HG02642 (cell line): Measurements from ENCODE around the gene VSX1.

ENCODE experiments used
- ATAC-seq: cut with Tn5 transposase; IDR thresholded peaks from one replicate; pipeline ENCODE4 v1.9.1; 2021; ENCODE audit warnings: mild to moderate bottlenecking; ENCODE audit not compliant: unreplicated experiment, poor library complexity

Gene VSX1

DNA sequence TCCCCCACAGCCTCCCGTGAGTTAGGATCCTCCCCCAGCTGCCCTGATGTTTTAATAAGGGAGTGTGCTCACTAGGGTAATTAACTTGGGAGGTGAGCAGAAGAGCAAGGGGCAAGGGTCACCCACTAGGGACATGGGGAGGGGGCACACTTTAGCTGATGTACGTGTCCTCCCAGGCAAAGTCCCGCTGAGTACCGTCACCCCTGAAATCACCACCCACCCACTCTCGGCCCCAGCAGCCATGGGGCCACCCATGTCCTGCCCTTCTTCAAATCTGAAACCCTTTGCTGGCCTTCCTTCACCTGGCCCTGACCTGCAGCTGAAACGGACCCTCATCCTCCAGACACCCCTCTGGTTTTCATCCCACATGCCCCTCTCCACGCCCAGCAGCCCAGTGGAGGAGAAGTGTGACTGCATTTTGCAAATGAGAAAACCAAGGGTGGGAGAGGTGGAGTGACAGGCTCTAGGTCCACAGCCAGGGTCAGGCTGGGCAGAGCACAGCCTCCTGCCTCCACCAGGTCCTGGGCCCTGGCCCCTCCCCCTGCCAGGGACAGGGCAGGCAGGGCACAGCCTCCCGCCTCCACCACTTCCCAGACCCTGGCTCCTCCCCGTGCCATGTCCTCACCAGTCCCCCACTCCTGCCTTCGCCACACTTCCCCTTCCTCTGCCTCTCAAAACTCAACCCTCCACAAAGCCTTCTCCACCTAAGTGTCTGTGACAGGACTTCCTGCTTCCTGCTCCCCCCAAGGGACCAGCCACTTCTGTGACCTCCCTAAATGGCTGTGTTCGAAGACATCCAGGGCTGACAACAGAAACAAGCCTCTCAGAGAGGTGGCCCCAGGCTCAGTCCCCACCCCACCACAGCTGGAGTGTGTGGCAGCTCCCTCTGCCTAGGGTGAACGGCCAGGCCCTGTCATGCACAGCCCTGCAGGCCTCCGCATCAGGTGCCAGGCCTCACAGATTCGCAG is 39.1 kb downstream of the VSX1 start:
- ATAC-seq: peak; percentile 93

DNA sequence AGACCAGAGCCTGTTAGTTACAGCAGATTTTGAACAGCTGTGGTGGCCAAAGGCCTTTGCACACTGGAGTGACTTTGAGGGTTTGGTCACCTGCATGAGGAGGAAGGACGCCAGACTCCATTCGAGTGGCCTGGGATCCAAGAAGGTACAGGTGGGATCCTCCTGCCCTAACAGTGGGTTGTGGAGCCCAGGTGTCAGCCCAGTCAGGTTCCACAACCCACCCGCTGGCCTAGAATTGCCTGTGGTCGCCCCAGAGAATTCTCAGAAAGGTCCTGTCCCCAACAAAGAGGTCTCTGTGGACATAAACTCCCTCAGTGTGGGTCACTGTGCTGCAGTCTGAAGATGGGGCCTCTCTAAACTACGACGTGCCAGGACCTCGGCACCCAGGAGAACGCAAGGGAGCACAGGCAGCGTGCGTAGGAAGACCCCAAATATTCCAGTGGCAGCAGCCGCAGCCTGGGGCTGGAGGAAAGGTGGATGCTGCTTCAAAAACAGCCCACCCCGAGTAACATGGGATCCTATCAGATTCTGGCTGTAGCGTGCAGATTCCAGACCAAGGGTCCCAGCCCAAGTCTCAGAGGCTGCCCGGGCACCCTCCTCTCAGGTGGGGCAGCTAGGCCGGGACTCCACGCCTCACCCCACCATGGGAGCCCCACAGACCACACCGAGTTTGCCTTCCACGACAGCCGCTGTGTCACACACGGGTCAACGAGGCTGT is 40.0 kb downstream of the VSX1 start:
- no peak for ATAC-seq

DNA sequence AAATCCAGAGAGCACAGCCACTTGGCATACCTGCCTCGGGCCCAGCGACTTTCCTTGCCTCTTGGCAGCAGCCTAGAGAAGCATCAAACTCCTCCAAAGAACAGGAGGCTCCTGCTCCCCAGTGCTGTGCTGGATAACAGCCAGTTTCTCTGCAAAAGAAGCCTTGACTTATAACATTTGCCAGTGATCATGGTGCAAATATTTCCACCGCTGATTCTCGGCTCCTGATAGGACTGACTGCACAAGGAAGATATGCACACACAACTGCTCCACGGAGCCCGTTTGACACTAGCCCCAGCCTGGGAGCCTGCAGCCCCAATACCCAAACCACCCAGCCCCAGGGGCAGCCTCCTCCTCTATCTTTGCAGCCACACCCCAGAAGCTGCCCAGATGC is 41.5 kb downstream of the VSX1 start:
- ATAC-seq: no peak

DNA sequence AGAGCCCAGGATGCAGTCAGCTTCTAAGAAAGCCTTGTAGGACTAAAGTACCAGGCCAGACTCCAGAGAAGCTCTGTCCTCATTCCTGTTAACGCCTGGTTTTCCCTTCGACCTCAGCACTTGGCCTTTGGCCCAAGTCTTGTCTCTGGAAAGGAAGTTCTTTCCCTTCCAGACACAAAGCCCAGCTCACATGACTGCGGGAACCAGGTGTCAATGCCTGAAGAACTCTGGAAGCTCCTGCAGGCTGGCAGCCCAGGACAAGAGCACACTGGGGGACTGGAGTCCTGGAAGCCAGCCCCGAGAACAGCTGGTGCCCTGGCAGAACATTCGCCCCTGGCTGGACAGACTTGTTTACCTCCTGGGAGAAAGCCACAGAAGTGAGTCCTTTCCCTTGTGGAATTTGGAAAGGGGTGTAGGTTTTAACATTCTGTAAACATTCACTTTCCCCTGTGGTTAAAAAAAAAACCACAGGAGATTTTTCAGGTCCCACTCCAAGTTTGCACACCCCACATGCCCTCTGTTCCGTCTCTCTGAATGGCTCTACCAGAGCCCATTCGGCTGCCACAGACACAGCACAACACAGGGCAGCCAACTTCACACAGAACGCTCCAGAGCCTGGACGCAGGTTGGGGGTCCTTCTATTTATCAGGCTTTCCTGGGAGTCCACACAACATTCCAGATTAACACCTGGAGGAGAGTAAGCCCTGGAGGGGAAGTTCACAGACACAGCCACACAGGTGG is 42.1 kb downstream of the VSX1 start:
- no peak for ATAC-seq

DNA sequence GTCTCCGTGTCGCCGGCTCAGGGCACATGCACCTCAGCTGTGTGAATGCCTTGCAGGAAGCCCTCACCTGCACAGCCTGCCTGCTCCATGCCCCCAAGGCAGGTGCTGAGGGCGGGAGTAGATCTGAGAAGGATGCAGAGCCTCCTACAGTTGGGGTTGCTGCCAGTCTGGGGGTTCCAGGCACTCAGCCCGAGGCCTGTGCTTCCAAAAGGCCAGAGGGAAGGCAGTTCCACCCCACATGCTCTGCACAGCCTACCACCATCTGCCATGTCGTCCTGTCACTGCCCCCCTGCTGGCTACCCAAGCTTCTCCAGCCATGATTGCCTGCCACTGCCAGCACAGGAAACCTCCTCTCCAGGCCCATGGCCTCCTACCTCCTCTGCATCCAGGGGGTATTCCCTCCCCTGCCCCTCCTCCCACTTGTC is 43.3 kb downstream of the VSX1 start:
- ATAC-seq: no peak

DNA sequence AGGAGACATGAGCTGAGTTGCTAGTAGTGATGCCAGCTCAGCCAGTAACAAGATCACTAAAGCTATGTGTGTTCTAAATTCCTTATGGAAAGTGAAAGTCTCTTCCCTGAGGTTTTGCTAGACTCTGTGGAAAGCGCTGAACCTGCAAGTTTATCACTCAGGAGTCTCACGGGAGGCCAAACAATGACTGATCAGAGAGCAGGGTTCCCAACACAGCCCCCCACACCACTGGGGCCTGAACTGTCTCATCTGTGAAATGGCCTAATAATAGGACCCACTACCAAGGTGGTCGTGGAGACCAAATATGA is 43.9 kb downstream of the VSX1 start:
- no peak for ATAC-seq

DNA sequence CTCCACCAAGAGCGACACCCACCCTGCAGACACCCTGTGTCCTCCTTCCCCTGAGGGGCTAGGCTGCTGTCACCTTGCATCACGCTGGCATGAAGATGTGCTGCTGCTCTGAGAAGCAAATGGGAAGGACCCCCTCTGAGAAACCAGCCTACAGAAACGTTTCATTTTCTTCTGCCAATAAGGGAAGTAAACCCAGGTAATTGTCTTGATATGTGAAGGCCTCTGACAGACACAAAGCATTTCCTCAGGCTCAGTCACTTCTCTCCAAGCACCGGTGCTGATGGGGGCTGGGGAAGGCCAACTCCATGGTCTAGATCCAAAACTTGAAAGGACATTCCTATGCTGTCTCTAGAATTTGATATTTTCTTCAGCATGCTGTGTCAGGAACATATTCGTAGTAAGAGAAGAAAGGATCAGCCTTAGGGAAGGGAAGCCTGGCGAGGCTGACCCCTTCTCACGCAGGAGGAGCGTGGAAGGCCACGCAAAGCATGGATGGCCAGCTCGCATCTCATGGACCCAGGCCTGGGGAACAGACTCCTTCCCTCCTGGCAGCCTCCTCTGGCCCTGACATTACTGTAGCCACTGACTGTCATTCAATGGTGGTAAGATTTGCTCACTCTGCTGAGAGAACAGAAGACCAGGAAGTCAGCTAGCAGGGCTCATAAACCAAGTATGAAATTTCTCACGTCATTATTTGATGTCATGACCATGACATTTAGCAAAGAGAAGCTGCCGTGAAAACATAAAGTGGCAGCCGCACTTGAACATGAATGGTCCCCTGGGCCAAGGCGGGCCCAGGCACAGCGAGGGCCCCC is 44.4 kb downstream of the VSX1 start:
- no peak for ATAC-seq

DNA sequence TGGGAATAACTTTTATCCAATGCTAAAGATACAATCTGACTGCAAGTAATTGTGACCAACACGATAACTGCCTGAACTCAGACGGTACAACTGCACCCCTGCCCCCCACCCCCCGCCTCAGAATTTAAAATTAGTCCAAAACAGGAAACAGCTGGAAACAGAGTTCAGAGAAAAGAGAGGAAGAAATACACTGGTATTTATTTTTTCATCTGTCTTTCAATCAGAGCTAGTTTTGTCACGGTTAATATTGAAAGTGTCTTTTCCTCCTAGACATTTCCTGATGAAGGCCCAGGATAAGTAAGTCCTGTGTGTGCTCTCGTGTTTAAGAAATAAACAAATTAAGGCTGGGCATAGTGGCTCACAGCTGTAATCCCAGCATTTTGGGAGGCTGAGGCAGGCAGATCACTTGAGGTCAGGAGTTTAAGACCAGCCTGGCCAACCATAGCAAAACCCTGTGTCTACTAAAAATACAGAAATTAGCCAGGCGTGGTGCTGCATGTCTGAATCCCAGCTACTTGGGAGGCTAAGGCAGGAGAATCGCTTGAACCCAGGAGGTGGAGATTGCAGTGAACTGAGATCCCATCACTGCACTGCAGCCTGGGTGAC is 45.5 kb downstream of the VSX1 start:
- no peak for ATAC-seq

DNA sequence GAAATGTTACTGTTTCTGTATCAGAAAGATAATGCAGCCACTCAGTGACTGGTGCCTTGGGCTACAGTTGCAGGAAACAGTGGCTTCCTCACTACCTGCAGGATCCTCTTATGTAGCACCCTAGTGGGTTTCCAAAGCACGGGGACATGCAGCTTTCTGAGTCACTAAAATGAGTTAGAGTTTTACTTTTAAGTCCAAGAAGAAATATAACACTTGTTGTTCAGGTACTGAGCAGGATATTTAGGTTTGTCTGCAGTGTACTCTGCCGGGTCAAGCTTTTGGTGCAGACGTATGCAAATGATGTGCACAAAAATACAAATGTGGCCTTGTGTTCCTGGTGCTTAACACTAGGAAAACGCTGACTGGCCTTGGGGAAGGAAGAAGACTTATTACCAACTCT is 46.0 kb downstream of the VSX1 start:
- no peak for ATAC-seq

DNA sequence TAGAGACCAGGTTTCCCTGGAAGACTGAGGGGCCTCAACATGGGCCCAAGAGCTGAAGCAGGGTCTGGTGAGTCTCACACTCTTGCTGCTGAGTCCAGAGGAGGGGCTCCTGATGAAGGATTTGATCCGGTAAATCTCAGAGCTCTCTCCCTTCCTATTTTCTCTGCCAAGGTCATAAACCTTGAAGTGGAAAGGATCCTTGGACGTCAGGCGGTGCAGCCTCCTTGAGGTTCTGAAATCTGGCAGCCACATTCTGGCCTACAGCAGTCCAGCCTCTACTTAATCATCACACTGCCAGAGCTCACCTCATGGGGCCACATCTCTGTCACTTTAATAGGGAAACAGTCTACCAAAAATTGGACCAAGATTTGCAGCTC is 48.0 kb downstream of the VSX1 start:
- no peak for ATAC-seq

DNA sequence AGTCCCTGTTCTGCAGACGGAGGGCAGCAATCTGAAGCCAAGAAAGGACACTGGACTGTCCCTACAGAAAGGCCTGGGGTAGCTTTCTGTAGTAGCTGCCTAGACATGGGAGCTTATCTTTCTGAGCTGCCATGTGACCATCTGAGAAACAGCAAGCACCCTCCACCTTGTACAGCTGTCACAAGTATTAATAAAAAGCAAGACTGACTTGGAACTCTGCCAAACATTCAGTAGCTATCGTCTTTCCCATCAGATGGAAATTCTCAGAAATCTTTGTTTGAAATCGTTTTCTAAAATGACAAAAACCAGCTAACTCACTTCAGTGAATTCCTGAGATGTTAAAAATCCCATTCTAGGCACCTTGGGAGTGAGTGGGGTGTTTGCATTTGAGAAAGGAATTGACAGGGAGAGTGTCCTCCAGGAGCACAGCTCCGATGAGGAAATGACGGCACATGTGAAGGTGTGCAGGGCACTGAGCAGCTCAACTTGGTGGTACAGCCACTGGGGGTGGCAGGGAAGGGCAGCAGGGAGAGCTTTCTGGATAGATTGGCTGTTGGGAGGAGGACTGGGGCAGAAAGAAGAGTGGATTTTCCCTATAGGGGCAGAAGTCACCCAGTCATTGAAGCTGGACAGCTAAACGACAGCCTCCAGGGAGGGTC is 48.5 kb downstream of the VSX1 start:
- ATAC-seq: no peak

DNA sequence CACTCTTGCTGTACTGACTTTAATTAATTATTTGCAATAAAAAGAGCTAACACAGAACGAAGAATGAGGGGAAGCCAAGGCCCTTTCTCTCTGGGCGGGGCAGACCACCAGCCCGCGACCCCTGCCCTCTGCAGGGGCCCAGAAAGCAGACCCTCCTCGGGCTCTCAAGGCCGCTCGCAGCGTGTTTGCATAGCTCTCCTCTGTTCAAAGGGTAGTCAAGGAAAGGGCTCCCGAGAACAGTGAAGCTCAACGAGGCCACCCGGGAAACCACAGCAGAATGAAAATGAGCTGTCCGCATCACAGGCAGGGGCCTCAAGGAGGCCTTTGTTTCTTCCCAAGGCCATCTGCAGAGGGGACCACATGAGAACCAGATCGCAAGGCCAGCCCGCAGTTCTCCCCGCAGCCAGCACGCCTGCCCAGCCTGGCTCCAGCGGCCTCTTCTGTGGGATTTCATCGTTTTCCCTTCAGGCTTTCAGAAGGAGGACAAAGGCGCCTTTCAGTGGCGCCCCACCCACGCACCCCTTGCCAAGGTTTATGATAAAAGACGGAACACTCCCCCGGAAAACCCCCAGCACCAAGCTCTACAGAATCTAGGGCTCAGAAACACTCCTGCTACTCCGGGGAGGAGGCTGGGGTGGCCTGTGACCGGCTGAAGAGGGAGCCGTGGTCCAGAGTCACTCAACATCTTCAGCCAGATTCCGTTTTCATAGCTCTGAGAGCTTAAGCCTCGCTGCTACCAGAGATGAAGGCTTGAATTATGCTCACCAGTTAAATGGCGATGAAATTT is 49.3 kb downstream of the VSX1 start:
- no peak for ATAC-seq

DNA sequence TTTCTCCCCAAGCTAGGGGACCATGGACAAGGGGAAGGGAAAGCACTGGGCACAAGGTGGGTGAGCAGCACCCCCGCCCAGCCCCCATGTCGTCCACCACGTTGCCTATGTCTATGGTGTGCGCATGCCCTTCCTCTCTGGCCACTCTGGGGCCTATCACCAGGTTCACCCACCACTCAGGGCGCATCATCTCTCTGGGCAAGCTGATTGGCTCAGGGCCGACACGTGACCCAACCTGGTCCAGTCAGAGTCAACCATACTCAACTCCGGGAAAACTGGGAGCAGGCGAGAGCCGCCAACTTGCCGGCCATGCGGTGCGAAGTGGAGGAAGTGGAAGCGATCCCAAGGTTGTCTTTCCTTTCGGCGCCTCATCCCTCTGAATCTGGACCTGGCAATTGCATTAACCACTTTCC is 49.9 kb downstream of the VSX1 start:
- no peak for ATAC-seq

DNA sequence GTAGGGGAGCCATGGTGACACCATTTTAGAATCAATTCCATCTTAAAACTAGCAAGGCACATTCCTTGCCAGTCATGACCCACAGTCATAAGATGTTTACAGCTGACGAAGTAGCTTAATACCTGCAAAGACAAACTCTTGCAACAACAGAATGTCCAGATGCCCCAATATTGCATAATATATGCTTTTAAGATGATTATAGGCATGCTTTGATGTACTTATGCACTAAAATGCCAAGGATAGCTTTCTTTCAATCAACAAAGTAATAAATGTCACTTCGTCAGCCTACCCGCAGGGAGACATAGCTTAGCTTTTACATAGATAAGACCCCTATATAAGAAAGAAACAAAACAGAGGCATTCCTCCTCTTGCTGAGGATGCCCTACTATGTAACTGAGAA is 50.7 kb downstream of the VSX1 start:
- no peak for ATAC-seq

DNA sequence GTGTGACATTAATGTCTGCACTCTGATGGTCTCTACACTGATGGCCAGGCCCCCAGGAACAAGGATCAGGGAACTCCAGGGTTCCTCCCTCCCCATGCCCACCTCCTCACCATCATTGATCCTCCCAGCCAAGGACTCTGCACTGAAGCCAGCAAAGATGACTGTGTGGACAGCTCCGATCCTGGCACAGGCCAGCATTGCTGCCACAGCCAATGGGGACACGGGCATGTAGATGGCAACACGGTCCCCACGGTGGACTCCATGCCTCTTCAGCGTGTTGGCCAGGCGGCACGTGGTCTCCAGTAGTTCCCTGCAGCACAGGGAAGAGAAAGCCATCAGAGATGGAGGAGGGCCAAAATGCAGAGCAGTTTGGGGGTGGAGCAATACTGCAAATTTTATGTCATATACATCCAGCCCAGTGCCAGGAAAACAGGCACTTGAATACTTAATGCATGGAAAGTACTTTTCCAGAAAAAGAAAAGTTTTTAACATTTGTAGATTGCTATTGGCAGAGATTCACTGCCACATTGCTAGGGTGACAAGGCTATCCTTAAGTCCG is 51.2 kb downstream of the VSX1 start:
- ATAC-seq: no peak

DNA sequence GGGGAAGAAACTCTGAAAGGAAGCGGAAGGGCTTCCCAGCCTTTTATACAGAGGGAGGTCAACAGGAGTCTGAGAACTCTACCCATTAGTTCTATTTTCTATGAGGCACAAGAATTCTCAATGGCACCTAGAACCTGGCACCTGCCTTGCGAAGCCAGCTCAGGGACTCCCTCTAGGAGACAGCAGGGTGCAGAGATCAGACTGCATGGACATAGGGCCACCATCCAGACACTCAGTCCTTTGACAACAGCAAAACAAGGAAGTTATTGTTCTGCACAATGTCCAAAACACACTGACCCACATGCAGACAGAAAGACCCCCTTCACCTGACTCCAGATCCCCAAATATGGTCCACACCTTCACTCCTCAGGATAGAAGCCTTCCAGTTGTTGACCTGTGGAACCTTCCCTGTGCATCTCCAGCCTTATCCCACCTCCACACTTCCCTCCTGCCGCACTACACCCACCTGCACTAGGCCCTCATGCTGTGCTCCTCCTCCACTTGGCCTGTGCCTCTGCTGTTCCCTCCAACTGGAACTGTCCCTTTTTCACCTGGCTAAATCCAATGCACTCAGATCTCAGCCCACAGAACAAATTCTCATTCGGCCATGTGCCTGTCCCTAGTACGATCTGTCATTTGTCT is 51.8 kb downstream of the VSX1 start:
- no peak for ATAC-seq

DNA sequence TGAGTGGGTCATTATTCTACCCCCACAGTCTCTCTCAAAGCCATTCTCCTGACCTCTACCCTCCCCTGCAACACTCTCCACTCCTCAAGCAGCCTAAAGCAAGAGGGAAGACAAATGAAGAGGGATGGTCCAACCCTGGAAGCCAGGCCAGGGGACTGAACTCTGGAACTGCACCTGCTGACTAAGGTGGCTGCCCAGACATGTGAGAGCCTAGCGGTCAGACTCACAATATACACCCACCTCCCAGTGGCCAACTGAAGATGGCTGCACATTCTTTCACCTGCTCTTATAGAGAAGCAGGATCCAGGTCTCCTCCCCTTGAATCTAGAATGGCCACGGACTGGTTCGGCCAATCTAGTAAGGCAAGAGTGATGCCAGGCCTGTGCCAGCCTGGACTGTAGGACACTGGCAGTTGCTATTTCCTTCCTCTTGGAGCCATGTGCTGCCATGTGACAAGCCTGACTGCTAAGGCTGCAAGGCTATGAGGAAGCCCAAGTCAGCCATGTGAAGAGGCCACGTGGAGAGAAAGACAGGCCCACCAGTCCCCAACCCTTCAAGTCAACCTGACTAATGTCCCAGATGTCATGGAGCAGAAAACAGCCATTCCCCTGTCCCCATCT is 55.8 kb downstream of the VSX1 start:
- ATAC-seq: no peak
